Right ventricle myocardium inferior (tissue), 1 donor: ENCODE data around the gene TADA3. TPM values are rescaled to one million over a fixed set of nuclear protein-coding genes. Genes with fewer than 3 reads are reported as not detected.

Experiments
- ATAC-seq: fragments of 200-7000 bp; cut with Tn5 transposase; one replicate; pipeline ENCODE4 v1.9.1; 2020; ENCODE audit warnings: mild to moderate bottlenecking, moderate library complexity
- DNase-seq: peaks from one replicate; pipeline ENCODE4 v3.0.0; 2021; ENCODE audit errors: missing footprints
- intact Hi-C: fragments of 100-400 bp; cut with DNase I; formaldehyde crosslinking; loops from one replicate; pipeline ENCODE4 v1.11.0; 2022
- total RNA-seq: library from RNA; stranded (reverse); fragmentation: NEBNext Ultra II Directional; extraction: Animal tissue kit (Norgen Biotek cat#: 25700); gene quantifications from one replicate; pipeline ENCODE4 v1.2.1, GENCODE V29; 2021
- donor health status: DM: no; HTN: yes; CAD: no; lungs with severe emphysema.

Gene TADA3
- total RNA-seq, 1 donor from 2014 or later = 48.4 TPM

DNA sequence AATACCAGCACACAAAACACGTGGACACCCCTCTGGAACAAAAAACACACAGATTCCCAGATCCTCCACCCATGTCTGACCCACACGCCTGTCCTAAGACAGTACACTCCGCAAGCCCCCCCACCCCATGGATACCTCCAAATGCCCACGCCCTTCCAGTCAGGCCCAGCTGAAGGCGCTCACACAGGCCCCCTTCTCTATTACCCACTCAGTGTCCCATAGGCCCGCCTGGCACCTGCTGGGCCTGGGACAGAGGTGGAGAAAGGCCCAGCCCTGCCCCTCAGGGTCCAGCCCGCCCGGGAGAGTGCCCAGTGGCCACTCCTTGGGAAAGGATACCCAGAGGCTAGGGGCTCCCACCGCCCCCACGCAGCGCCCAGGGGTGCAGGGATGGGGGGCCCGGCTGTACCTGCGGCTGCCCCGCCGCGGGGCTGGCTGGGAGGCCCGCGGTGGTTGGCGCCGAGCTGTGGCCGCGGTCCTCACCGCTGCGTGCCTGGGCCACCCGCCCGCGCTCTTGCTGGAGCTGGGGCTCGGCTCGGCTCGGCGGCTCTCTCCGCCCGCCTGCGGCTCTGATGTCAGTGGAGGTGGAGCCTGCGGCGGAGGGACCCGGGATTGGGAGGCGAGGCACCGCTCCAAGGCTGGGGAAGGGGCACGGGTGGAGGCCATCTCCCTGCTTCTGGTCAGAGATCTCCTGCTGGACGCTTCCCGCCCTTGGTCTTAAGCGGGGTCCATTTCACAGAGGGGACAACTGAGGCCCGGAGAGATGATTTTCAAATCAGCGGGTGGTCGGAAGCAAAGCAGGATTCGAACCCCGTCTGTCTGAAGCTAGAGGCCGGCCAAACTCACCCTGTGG is 22.6 kb downstream of the TADA3 start, which contains the start of gene CAMK1:
Gene CAMK1, minus strand, starts transcription at position 522 of the 850 bp plus-strand sequence. CDS start 2,198 bp downstream, outside the sequence.
- intact Hi-C loops = no loop called here
- DNase-seq = peak; percentile 93
- ATAC-seq = peak; percentile 93

GRCh38 chr3:9769012-9769411 is 23.3 kb downstream of the TADA3 start:
- DNase-seq = no peak
- intact Hi-C loops = no loop called here
- no peak for ATAC-seq

DNA sequence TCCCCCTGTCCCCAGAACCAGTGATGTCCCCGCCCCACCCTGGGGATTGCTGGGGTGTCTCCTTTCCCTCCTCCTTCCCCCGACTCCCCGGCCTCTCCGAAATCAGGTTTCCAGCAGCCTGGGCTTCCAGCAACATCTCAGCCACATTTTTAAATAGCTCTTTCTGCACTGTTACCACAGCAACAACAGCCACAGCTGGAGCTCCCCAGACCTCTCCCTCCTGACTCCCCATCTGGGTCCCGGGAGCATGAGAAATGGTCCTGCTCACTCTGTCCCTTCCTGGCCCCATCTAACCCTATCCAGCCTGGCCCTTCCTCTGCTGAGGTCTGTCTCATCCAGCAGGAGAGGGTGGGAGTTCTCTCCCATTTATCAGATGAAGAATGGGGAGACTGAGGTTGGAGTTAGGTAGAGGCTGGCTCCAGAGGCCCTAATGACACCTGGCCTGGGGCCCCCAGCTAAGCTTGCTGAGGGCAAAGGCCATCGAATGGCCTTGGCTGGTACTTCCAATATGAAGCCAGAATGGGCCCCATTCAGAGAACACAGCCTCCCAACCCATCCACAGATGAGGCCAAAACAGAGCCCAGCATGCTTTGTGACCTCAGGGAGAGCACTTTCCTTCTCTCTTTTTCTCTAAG is 24.0 kb downstream of the TADA3 start:
- DNase-seq = no peak
- intact Hi-C loops = no loop called here
- ATAC-seq = no peak

- ATAC-seq (no peak), DNase-seq (no peak)
- intact Hi-C loops = no loop called here
Measured at GRCh38 chr3:9767418-9767817, 24.9 kb downstream of the TADA3 start.

- DNase-seq (peak; percentile 27), ATAC-seq (no peak)
- intact Hi-C loops = no loop called here
Measured at GRCh38 chr3:9765865-9766264, 26.4 kb downstream of the TADA3 start.

GRCh38 chr3:9762871-9763270 is 29.4 kb downstream of the TADA3 start:
- no peak for DNase-seq
- ATAC-seq = no peak
- intact Hi-C loops = no loop called here

DNA sequence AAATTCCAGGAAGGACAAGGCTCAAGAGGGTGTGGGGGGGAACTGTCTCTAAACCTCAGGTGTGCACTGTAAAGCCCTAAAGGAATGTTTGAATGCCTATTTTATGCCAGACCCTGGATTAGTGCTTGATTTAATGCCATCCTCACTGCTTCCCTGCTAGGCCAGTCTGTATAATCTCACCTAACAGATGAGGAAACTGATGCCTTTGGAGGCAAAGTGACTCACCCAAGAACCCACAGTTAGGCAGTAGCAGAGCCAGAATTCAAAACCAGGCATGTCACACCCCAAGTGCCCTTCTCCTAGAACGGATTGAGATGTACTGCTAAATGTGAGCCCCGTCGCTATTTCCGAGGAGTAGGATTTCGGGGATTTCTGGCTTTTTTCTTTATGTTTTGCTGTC is 30.4 kb downstream of the TADA3 start:
- intact Hi-C loops = no loop called here
- DNase-seq (no peak), ATAC-seq (no peak)

GRCh38 chr3:9760779-9761505 is 31.3 kb downstream of the TADA3 start:
- no peak for ATAC-seq
- intact Hi-C loops = no loop called here

DNA sequence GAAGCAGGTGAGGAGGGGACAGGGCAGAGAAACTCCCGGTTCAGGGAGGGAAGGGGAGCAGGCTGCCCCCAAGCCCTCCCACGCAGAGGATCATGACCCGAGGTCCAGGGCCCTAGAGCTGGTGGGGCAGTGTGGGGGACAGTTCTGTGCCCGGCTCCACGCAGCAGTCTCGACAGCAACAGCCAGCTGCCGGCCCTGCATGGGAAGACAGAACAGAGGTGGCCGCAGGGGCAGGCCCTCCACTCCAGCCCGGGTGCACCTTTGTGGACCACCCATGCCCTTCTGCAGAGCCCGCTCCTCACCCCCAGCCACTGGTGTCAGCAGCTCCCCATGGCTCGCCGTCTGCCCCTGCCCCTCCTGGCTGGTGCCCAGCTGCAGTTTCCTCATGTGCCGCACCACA is 34.8 kb downstream of the TADA3 start:
- intact Hi-C loops = no loop called here
- DNase-seq (no peak), ATAC-seq (no peak)

More at GRCh38 chr3:9760779-9761505, 31.3 kb downstream of the TADA3 start:
- no peak for DNase-seq

DNA sequence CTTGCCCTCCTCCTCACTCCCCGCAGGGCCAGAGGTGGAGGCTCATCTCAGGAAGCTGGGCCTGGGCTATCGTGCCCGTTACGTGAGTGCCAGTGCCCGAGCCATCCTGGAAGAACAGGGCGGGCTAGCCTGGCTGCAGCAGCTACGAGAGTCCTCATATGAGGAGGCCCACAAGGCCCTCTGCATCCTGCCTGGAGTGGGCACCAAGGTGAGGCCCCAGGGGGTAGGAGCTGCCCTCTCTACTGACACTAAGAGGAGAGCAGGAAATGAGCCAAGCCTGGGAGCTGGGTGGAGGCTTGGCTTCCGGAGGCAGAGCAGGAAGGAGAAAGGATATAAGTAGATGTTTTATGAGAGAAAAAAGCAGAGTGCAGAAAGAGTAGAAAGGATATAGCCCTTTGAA is 37.6 kb downstream of the TADA3 start:
- ATAC-seq (no peak), DNase-seq (no peak)
- intact Hi-C loops = no loop called here

GRCh38 chr3:9750556-9751411 is 41.5 kb downstream of the TADA3 start:
- intact Hi-C loops = no loop called here
- DNase-seq (no peak), ATAC-seq (no peak)

DNA sequence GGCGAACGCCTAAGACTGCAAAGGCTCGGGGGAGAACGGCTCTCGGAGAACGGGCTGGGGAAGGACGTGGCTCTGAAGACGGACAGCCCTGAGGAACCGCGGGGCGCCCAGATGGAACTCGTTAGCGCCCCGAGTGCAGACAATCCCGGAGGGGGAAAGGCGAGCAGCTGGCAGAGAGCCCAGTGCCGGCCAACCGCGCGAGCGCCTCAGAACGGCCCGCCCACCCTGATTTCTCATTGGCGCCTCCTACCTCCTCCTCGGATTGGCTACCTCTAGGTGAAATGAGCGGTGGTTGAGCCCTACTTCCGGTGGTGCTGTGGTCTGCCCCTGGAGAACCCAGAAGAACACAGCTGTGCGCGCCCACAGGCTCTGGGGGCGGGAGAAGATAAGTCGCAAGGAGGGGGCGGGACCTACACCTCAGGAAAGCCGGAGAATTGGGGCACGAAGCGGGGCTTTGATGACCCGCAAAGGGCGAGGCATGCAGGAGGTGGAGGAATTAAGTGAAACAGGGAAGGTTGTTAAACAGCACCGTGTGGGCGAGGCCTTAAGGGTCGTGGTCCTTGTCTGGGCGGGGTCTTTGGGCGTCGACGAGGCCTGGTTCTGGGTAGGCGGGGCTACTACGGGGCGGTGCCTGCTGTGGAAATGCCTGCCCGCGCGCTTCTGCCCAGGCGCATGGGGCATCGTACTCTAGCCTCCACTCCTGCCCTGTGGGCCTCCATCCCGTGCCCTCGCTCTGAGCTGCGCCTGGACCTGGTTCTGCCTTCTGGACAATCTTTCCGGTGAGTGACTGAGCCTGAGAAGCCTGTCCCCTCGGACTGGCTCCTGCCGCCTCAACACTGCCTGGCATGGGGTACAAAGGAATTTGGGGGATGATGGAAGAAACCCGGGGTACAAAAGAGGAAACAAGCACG is 42.4 kb downstream of the TADA3 start, which contains the start of gene OGG1:
Gene OGG1, plus strand, starts transcription at position 308 of the 911 bp plus-strand sequence. Its CDS starts 335 bp downstream, at position 643.
- ATAC-seq (peak; percentile 98), DNase-seq (peak; percentile 98)
- intact Hi-C loops = loop anchor here (2.0 to 5.0 kb wide), 2 partner anchors 43 to 103 kb away; partner anchors contain the start of genes ARPC4, MTMR14 and TADA3

DNA sequence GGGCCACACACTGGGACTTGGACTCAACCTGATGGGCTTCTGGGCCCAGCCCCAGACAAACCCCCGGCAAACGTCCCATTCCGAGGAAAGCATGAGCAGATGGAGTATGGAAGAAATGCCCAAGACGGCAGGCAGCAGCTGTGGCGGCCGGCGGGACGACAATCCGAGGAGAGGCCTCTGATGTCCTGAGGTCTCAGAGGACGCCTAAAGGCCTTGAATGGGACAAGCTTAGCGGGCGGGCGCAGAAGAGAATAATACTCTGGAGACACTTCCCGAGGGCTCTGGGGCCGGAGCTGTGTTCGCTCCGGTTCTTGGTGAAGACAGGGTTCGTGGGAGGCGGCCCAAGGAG is 43.0 kb downstream of the TADA3 start:
- no peak for DNase-seq
- intact Hi-C loops = loop anchor here (2.0 to 5.0 kb wide), 2 partner anchors 44 to 102 kb away; partner anchors contain the start of genes ARPC4, MTMR14 and TADA3
- no peak for ATAC-seq

- DNase-seq (no peak), ATAC-seq (no peak)
- intact Hi-C loops = loop anchor here (2.0 to 5.0 kb wide), 2 partner anchors 45 to 101 kb away; partner anchors contain the start of genes ARPC4, MTMR14 and TADA3
Measured at GRCh38 chr3:9748031-9748430, 44.2 kb downstream of the TADA3 start.

- no peak for ATAC-seq
- intact Hi-C loops = loop anchor here (2.0 to 5.0 kb wide), 2 partner anchors 14 to 100 kb away; partner anchors contain the start of gene MTMR14
- DNase-seq = no peak
Measured at GRCh38 chr3:9747267-9747666, 45.0 kb downstream of the TADA3 start.

DNA sequence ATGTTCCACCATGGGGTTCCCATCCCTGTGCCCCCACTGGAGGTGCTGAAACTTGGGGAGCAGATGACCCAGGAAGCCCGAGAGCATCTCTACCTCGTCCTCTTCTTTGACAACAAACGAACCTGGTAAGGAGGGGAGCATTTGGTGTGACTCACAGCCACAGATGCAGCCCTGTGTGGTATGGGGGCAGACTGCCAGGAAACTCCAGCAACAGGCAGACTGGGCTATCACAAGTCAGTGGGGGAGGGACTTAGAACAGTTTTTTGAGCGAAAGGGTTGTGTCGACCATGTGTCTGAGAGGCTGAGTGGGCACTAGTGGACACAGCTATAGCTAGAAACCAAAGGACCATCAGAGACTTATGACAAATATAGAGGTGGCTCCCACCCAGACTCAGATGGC is 45.9 kb downstream of the TADA3 start:
- no peak for ATAC-seq
- no peak for DNase-seq
- intact Hi-C loops = loop anchor here (2.0 to 5.0 kb wide), 2 partner anchors 14 to 99 kb away; partner anchors contain the start of gene MTMR14

DNA sequence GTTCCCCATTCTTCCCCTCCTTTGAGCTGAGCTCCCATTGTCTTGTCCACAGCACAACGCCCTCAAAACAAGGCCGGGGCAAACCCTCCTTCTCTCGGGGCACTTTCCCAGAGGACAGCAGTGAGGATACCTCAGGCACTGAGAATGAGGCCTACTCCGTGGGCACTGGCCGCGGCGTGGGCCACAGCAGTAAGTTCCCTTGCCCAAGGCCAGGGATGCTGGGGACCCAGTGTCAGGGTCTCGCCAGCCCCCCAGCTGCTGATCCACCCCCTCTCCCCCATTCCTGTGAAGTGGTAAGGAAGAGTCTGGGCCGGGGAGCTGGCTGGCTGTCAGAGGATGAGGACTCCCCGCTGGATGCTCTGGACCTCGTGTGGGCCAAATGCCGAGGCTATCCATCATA is 46.8 kb downstream of the TADA3 start:
- intact Hi-C loops = loop anchor here (5.0 kb wide), 1 partner anchor 98 kb away; the partner anchor contains the start of gene MTMR14
- DNase-seq (no peak), ATAC-seq (no peak)
